Coronary artery (tissue), 2 donors: ENCODE results near the gene SLC35G2.

Experiments used
- DNase-seq: peaks from one replicate; pipeline ENCODE4 v3.0.0-alpha.2; 2017; ENCODE audit warnings: low spot score
- H3K27ac ChIP-seq, 2 donors: fragments of 200-600 bp; sonication (generic); one replicate each; pipeline ENCODE4 v1.5.1; 2016 to 2019
- H3K4me3 ChIP-seq: fragments of 200-600 bp; sonication (generic); 2 replicates; pipeline ENCODE4 v1.5.1; 2016; ENCODE audit warnings: mild to moderate bottlenecking, moderate library complexity
- CTCF ChIP-seq: fragments of 200-600 bp; sonication (generic); IDR thresholded peaks from one replicate; pipeline ENCODE4 v1.5.1; 2019; ENCODE audit warnings: antibody characterized with exemption

Gene SLC35G2

GRCh38 chr3:136831461-136831860, 12.5 kb downstream of the SLC35G2 start:
- TF ChIP-seq CTCF, result no peak
- DNase-seq, result no peak
- Histone ChIP-seq H3K4me3 (no peak overlapping the region), H3K27ac (no peak overlapping the region)

- Histone ChIP-seq H3K27ac (no peak overlapping the region), H3K4me3 (no peak overlapping the region)
- no peak for DNase-seq
- no peak for TF ChIP-seq CTCF
Observed at GRCh38 chr3:136835089-136835812, 16.3 kb downstream of the SLC35G2 start.

- no peak for DNase-seq
- no peak for TF ChIP-seq CTCF
- Histone ChIP-seq H3K4me3 (no peak overlapping the region), H3K27ac (no peak overlapping the region)
Observed at GRCh38 chr3:136835813-136836510, 17.0 kb downstream of the SLC35G2 start.

- no peak for DNase-seq
Observed at GRCh38 chr3:136836511-136837156, 17.7 kb downstream of the SLC35G2 start.

GRCh38 chr3:136838641-136839555, 20.0 kb downstream of the SLC35G2 start:
- no peak for DNase-seq
- Histone ChIP-seq H3K4me3 (no peak overlapping the region), H3K27ac (no peak overlapping the region)
- TF ChIP-seq CTCF, result no peak

More at GRCh38 chr3:136836511-136837156, 17.7 kb downstream of the SLC35G2 start:
- TF ChIP-seq CTCF, result no peak
- H3K4me3 ChIP-seq, result no peak overlapping the region
- no peak overlapping the region for H3K27ac ChIP-seq

GRCh38 chr3:136839556-136839931, 20.6 kb downstream of the SLC35G2 start:
- TF ChIP-seq CTCF, result no peak
- no peak overlapping the region for H3K27ac ChIP-seq
- DNase-seq, result no peak
- no peak overlapping the region for H3K4me3 ChIP-seq
